Measurements from ENCODE around the gene C1RL.

The C1RL gene

DNA sequence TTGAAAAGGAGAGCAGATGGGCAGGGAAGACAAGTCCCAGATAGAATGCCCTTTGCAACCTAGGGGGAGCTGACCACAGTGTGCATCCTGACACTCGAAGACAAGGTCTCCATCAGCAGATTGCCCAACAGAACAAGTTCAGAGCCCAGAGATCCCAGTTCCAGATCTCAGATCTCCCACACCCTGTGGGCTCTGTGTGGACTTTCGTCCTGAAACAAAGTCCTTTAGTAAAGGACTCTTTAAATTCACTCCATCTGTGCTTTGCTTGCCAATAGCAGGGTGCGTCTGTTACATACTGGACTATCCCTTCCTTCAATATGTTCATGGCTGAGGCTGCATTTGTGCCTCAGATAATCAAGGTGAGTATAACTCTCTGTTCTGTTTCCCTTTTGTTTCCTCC lies 8.7 kb upstream of the C1RL start:
- TF ChIP-seq ZBTB7A (IDR thresholded peaks at IDR 0.05; ENCODE audit: low read depth) (no peak), CREB1 (IDR thresholded peaks at IDR 0.05; ENCODE audit: low read depth) (no peak), CEBPB (IDR thresholded peaks at IDR 0.05) (no peak), EGR1 (IDR thresholded peaks at IDR 0.05) (no peak), NFIC (IDR thresholded peaks at IDR 0.05) (no peak), EP300 (IDR thresholded peaks at IDR 0.05; ENCODE audit: borderline replicate concordance) (no peak), FOXM1 (IDR thresholded peaks at IDR 0.05; ENCODE audit: borderline replicate concordance, low read depth) (no peak), YY1 (IDR thresholded peaks at IDR 0.05; ENCODE audit: low read depth) (no peak), TEAD4 (IDR thresholded peaks at IDR 0.05) (no peak), TAF1 (IDR thresholded peaks at IDR 0.05; ENCODE audit: low read depth) (no peak), TCF12 (IDR thresholded peaks at IDR 0.05; ENCODE audit: low read depth) (no peak)
- TF ChIP-seq, protein P1, sequence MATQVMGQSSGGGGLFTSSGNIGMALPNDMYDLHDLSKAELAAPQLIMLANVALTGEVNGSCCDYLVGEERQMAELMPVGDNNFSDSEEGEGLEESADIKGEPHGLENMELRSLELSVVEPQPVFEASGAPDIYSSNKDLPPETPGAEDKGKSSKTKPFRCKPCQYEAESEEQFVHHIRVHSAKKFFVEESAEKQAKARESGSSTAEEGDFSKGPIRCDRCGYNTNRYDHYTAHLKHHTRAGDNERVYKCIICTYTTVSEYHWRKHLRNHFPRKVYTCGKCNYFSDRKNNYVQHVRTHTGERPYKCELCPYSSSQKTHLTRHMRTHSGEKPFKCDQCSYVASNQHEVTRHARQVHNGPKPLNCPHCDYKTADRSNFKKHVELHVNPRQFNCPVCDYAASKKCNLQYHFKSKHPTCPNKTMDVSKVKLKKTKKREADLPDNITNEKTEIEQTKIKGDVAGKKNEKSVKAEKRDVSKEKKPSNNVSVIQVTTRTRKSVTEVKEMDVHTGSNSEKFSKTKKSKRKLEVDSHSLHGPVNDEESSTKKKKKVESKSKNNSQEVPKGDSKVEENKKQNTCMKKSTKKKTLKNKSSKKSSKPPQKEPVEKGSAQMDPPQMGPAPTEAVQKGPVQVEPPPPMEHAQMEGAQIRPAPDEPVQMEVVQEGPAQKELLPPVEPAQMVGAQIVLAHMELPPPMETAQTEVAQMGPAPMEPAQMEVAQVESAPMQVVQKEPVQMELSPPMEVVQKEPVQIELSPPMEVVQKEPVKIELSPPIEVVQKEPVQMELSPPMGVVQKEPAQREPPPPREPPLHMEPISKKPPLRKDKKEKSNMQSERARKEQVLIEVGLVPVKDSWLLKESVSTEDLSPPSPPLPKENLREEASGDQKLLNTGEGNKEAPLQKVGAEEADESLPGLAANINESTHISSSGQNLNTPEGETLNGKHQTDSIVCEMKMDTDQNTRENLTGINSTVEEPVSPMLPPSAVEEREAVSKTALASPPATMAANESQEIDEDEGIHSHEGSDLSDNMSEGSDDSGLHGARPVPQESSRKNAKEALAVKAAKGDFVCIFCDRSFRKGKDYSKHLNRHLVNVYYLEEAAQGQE (IDR thresholded peaks at IDR 0.05; ENCODE audit: low read depth), result no peak
- TF ChIP-seq, protein P2, sequence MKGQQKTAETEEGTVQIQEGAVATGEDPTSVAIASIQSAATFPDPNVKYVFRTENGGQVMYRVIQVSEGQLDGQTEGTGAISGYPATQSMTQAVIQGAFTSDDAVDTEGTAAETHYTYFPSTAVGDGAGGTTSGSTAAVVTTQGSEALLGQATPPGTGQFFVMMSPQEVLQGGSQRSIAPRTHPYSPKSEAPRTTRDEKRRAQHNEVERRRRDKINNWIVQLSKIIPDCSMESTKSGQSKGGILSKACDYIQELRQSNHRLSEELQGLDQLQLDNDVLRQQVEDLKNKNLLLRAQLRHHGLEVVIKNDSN (IDR thresholded peaks at IDR 0.05), result no peak
- TF ChIP-seq, protein P3, sequence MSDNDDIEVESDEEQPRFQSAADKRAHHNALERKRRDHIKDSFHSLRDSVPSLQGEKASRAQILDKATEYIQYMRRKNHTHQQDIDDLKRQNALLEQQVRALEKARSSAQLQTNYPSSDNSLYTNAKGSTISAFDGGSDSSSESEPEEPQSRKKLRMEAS (IDR thresholded peaks at IDR 0.05), result no peak

DNA sequence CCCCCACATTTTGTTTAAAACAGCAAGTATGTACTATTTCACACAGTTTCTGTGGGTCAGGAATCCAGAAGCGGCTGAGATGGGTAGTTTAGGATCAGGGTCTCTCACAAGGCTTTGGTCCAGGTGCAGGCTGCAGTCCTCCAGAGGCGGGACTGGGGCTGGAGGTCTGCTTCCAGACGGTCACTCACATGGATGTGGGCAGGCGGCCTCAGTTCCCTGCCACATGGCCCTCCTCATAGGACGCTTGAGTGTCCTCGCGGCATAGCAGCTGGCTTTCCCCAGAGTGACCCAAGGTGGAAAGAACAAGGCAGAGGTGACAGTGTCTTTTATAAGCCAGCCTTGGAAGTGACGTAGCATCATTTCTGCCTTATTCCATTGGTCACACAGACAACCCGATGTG lies 7.9 kb upstream of the C1RL start:
- TF ChIP-seq ZBTB7A (IDR thresholded peaks at IDR 0.05; ENCODE audit: low read depth) (no peak), TEAD4 (IDR thresholded peaks at IDR 0.05) (no peak), CREB1 (IDR thresholded peaks at IDR 0.05; ENCODE audit: low read depth) (no peak), RAD21 (IDR thresholded peaks at IDR 0.05; ENCODE audit: low read depth) (no peak), CEBPB (IDR thresholded peaks at IDR 0.05) (no peak), TCF12 (IDR thresholded peaks at IDR 0.05; ENCODE audit: low read depth) (no peak), TAF1 (IDR thresholded peaks at IDR 0.05; ENCODE audit: low read depth) (no peak), FOXM1 (IDR thresholded peaks at IDR 0.05; ENCODE audit: borderline replicate concordance, low read depth) (no peak), EP300 (IDR thresholded peaks at IDR 0.05; ENCODE audit: borderline replicate concordance) (no peak), YY1 (IDR thresholded peaks at IDR 0.05; ENCODE audit: low read depth) (no peak), NFIC (IDR thresholded peaks at IDR 0.05) (no peak), EGR1 (IDR thresholded peaks at IDR 0.05) (no peak)
- TF ChIP-seq, protein P1 (IDR thresholded peaks at IDR 0.05; ENCODE audit: low read depth), result no peak
- TF ChIP-seq, protein P3 (IDR thresholded peaks at IDR 0.05), result no peak
- TF ChIP-seq, protein P2 (IDR thresholded peaks at IDR 0.05), result no peak

DNA sequence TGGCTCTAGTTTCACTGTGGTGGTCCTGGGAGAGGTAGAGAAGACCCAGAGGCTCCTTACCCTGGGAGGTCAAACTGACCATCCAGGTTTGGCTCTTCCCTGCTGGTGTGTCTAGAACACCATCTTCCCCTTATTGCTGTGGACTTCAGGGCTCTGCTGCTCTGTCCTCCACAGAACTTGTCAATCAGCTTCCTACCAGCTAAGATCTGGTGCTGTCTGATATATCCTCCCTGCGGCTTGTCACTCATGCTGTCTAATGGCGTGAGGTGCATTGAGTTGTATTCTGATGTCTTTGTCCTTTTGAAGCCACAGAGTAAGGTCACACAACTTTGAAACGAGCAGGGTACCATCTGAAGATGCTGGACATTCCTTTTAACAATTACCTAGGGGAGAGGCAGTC lies 7.2 kb upstream of the C1RL start:
- TF ChIP-seq, protein P2 (IDR thresholded peaks at IDR 0.05), result no peak
- no peak for TF ChIP-seq TCF12 (IDR thresholded peaks at IDR 0.05; ENCODE audit: low read depth)
- TF ChIP-seq RAD21 (IDR thresholded peaks at IDR 0.05; ENCODE audit: low read depth), result no peak
- no peak for TF ChIP-seq TEAD4 (IDR thresholded peaks at IDR 0.05)
- no peak for TF ChIP-seq CREB1 (IDR thresholded peaks at IDR 0.05; ENCODE audit: low read depth)
- no peak for TF ChIP-seq ZBTB7A (IDR thresholded peaks at IDR 0.05; ENCODE audit: low read depth)
- no peak for TF ChIP-seq TAF1 (IDR thresholded peaks at IDR 0.05; ENCODE audit: low read depth)
- TF ChIP-seq FOXM1 (IDR thresholded peaks at IDR 0.05; ENCODE audit: borderline replicate concordance, low read depth), result no peak
- no peak for TF ChIP-seq YY1 (IDR thresholded peaks at IDR 0.05; ENCODE audit: low read depth)

DNA sequence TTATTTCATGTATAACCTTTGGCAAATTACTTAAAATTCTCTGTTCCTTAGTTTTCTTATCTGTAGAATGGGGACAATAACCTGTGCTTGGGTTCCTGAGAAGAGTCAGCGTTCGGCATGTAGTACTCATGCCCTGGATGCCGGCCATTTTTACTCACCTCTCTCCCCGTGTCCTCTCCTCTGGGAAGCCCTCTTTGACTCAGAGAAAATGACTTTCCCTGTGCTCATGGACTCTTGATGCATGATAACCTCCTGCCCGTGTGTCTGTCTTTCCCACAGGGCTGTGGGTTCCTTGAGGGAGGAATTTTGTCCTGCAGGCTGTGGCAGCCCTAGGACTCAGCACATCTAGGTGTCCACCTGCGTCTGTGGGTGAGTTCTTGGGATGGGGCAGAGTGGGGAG lies 5.8 kb upstream of the C1RL start:
- TF ChIP-seq NFIC (IDR thresholded peaks at IDR 0.05), result no peak
- TF ChIP-seq, protein P3 (IDR thresholded peaks at IDR 0.05), result no peak

DNA sequence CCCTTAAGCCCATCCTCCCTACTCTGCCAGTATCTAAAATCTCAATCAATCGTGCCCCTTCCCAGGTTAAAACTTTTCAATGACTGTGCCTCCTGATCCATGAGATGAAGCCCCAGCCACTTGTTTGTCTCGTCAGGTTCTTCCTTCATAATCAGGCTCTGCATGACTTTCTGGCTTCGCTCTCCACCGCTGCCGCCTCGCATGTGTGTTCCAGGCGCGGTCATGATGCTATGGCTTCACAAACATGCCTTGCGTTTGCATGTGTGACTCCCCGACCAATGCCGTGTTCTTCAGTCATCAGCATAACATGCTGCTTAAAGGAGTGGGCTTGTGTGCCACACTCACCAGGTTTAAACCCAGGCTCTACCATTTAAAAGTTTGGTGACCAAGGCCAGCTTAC lies 5.0 kb upstream of the C1RL start:
- no peak for TF ChIP-seq ZBTB7A (IDR thresholded peaks at IDR 0.05; ENCODE audit: low read depth)
- no peak for TF ChIP-seq CEBPB (IDR thresholded peaks at IDR 0.05)
- no peak for TF ChIP-seq TAF1 (IDR thresholded peaks at IDR 0.05; ENCODE audit: low read depth)
- TF ChIP-seq RAD21 (IDR thresholded peaks at IDR 0.05; ENCODE audit: low read depth), result no peak
- TF ChIP-seq TCF12 (IDR thresholded peaks at IDR 0.05; ENCODE audit: low read depth), result no peak

DNA sequence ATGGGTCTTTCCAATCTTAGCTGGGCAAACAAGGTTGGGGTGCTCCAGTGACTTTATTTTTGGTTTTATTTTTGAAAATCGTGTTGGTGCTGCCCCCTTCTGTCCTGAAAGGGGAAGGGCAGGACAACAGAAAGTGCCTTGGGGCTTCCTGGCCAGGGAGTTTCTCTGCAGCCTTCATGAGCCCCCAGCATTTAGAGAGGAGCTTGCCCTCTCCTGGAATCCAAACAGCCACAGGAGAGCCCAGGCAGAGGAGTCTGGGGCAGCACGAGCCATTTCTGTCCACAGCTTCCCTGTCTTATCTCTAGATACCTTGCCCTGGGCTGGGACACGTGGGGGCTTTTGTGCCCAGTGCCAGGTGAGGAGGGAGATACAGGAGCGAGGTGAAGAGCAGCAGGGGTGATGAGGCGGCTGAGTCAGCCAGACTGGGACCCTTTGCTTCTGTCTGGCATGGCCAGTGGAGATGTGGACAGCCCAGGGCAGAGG lies 4.4 kb upstream of the C1RL start:
- TF ChIP-seq RAD21 (IDR thresholded peaks at IDR 0.05; ENCODE audit: low read depth) (peak; percentile 79), EP300 (IDR thresholded peaks at IDR 0.05; ENCODE audit: borderline replicate concordance) (no peak)
